Lung (tissue), 12 donors: ENCODE results near the gene AQP12A. TPM values are rescaled to one million over a fixed set of nuclear protein-coding genes. Genes with fewer than 3 reads are reported as not detected.

Experiments
- ATAC-seq: fragments of 200-7000 bp; cut with Tn5 transposase; one replicate; pipeline ENCODE4 v1.9.1; 2020; ENCODE audit warnings: moderate number of reproducible peaks; ENCODE audit not compliant: insufficient read depth, low FRiP score
- DNase-seq, 3 donors: peaks; one replicate each; pipeline ENCODE4 v3.0.0-alpha.2; 2013 to 2017
- H3K27ac ChIP-seq, 2 donors: one replicate each; pipeline ENCODE4 v1.5.1; 2013; ENCODE audit warnings: mild to moderate bottlenecking in 2 of 2, moderate library complexity in 2 of 2, control low read depth in 1 of 2, inconsistent platforms in 1 of 2, low read depth in 1 of 2, low read length in 1 of 2
- H3K27me3 ChIP-seq, 3 donors: one replicate each; pipeline ENCODE4 v1.5.1; 2013; ENCODE audit warnings: low read length in 2 of 3; ENCODE audit not compliant: control insufficient read depth in 3 of 3, insufficient read depth in 3 of 3
- H3K36me3 ChIP-seq, 4 donors: one replicate each; pipeline ENCODE4 v1.5.1; 2013; ENCODE audit warnings: low read length in 4 of 4, mild to moderate bottlenecking in 1 of 4, moderate library complexity in 1 of 4; ENCODE audit not compliant: control insufficient read depth in 4 of 4, insufficient read depth in 4 of 4
- H3K4me1 ChIP-seq, 5 donors: one replicate each; pipeline ENCODE4 v1.5.1; 2013; ENCODE audit warnings: low read length in 5 of 5, mild to moderate bottlenecking in 2 of 5, moderate library complexity in 1 of 5; ENCODE audit not compliant: control insufficient read depth in 5 of 5, insufficient read depth in 5 of 5
- H3K4me3 ChIP-seq: one replicate; pipeline ENCODE4 v1.5.1; 2013; ENCODE audit warnings: mild to moderate bottlenecking, control low read depth, moderate library complexity
- H3K9ac ChIP-seq, 2 donors: one replicate each; pipeline ENCODE4 v1.5.1; 2013; ENCODE audit warnings: low read length in 2 of 2, control low read depth in 1 of 2; ENCODE audit not compliant: insufficient read depth in 1 of 2
- H3K9me3 ChIP-seq, 4 donors: one replicate each; pipeline ENCODE4 v1.5.1; 2013; ENCODE audit warnings: low read length in 3 of 4, mild to moderate bottlenecking in 1 of 4, moderate library complexity in 1 of 4; ENCODE audit not compliant: control insufficient read depth in 4 of 4, insufficient read depth in 3 of 4
- CTCF ChIP-seq: IDR thresholded peaks from 2 replicates; pipeline ENCODE4 v1.5.1; 2012; ENCODE audit warnings: mild to moderate bottlenecking; ENCODE audit errors: control extremely low read depth, extremely low read depth
- WGBS, 2 donors: extraction: QIAGEN DNeasy Blood & Tissue Kit; methylation state at CpG; one replicate each; pipeline ENCODE4 v1.1.7; 2013; 5-methylcytosine and 5-hydroxymethylcytosine counted together
- polyA plus RNA-seq, 2 donors: library from polyadenylated mRNA; stranded (reverse); fragments of 200-250 nt; gene quantifications; one replicate each; pipeline ENCODE4 v1.2.1, GENCODE V29; 2013
- total RNA-seq, 2 donors: library from RNA; depleted of rRNA in 1 of 2; stranded (reverse); fragments of >200 nt in 1 of 2; gene quantifications; one replicate each; pipeline ENCODE4 v1.2.1, GENCODE V29; 2014 to 2021
- donor health status: control.
- donor health status: control.
- donor health status: Bipolar disorder and iron deficiency.
- donor health status: healthy.
- donor health status: DM: yes; HTN: yes; CAD: no.

The AQP12A gene
- total and polyA plus RNA-seq, 4 donors = not detected

GRCh38 chr2:240745456-240745855, 53.8 kb downstream of the AQP12A start:
- H3K9me3 ChIP-seq = no peaks in the 10 kb centered on the region
- H3K9ac ChIP-seq = no peak overlapping the region
- no peak overlapping the region for H3K4me3 ChIP-seq
- no peaks in the 10 kb centered on the region for H3K36me3 ChIP-seq
- ATAC-seq = no peak
- DNase-seq = no peak
- peaks cover 0 to 8% (median 0%) of the 10 kb centered on the region in 5 donors for H3K4me1 ChIP-seq
- H3K27ac ChIP-seq = no peak overlapping the region
- no peak for TF ChIP-seq CTCF
- 92 to 97% methylated on average over 15 of the region's 15 CpGs for WGBS, 2 donors
- H3K27me3 ChIP-seq = no peaks in the 10 kb centered on the region

GRCh38 chr2:240745962-240746361, 54.3 kb downstream of the AQP12A start:
- 84 to 95% methylated on average over 15 of the region's 15 CpGs for WGBS, 2 donors

GRCh38 chr2:240746671-240747070, 55.0 kb downstream of the AQP12A start:
- no peak overlapping the region for H3K9ac ChIP-seq
- TF ChIP-seq CTCF = no peak
- no peak overlapping the region for H3K4me3 ChIP-seq
- ATAC-seq = no peak
- no peak for DNase-seq
- H3K27me3 ChIP-seq = no peaks in the 10 kb centered on the region
- no peaks in the 10 kb centered on the region for H3K9me3 ChIP-seq
- 95% methylated on average over 16 of the region's 16 CpGs for WGBS, 2 donors
- H3K27ac ChIP-seq = no peak overlapping the region
- H3K4me1 ChIP-seq = peaks cover 0 to 8% (median 0%) of the 10 kb centered on the region in 5 donors
- H3K36me3 ChIP-seq = no peaks in the 10 kb centered on the region

More at GRCh38 chr2:240745962-240746361, 54.3 kb downstream of the AQP12A start:
- no peak overlapping the region for H3K9ac ChIP-seq
- no peak overlapping the region for H3K27ac ChIP-seq
- H3K9me3 ChIP-seq = no peaks in the 10 kb centered on the region
- no peaks in the 10 kb centered on the region for H3K36me3 ChIP-seq
- no peak for DNase-seq
- no peak for ATAC-seq
- no peaks in the 10 kb centered on the region for H3K27me3 ChIP-seq
- TF ChIP-seq CTCF = no peak
- H3K4me3 ChIP-seq = no peak overlapping the region
- peaks cover 0 to 8% (median 0%) of the 10 kb centered on the region in 5 donors for H3K4me1 ChIP-seq

- WGBS, 2 donors = 92 to 96% methylated on average over 10 to 11 of the region's 11 CpGs
- ATAC-seq = no peak
These were observed 55.6 kb downstream of the AQP12A start for GRCh38 chr2:240747256-240747655.

More at GRCh38 chr2:240747256-240747655, 55.6 kb downstream of the AQP12A start:
- no peak for TF ChIP-seq CTCF
- H3K9me3 ChIP-seq = no peaks in the 10 kb centered on the region
- DNase-seq = no peak
- no peak overlapping the region for H3K4me3 ChIP-seq
- no peaks in the 10 kb centered on the region for H3K36me3 ChIP-seq
- H3K27ac ChIP-seq = no peak overlapping the region
- no peak overlapping the region for H3K9ac ChIP-seq
- no peaks in the 10 kb centered on the region for H3K27me3 ChIP-seq
- peaks cover 0 to 8% (median 0%) of the 10 kb centered on the region in 5 donors for H3K4me1 ChIP-seq
